HG03439 (cell line): ENCODE measurements around the gene DUSP8.

ENCODE experiments used
- ATAC-seq: cut with Tn5 transposase; IDR thresholded peaks from one replicate; pipeline ENCODE4 v1.9.1; 2021; ENCODE audit warnings: mild to moderate bottlenecking, moderate library complexity; ENCODE audit not compliant: unreplicated experiment

DUSP8 gene

DNA sequence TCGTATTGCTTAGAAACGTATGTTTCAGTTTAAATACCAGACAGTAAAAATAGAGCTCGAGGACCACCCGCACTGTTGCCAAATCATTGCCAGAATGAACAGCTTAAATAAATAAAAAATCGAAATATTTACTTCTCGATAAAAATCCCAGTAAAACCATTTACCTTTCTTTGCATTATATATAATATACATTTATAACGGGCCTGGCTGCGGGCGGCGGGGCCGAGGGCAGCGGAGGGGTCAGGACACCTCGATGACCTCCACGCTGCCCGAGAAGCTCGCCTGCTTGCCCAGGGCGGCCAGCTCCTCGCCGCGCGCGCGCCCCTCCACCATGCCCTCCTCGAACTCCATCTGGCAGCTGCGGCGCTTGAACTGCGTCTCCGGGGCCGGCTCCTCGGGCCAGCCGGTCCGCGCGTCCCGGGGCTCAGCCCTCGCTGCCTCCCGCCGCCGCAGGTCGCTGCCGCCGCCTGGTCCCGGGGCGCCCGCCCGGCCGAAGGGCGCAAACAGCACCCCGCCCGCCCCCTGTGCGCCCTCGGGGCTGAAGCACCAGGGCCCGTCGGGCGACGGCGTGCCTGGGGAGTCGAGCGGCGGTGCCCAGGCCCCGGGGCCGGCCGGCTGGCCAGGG is 15.7 kb downstream of the DUSP8 start:
- no peak for ATAC-seq

DNA sequence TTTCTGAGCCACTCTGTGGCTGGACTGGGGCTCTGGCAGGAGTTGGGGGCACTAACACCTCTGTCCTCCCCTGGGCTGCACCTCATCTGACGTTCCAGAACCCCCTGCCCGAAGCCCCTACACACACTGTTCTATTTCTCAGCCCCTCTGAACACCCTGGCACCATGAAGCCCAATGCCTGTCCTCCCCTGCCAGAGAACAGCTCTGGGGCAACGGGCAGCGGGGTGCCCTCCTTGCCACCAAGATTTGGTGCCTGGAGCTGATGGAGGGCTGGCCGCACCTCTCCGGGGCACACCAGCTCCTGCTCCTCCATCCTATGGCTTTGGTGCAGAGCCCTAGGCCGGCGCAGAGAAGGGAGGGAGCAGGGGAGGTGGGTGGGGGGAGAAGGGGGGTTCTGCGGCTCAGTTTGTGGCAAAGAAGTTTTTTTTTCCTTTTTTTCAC is 16.3 kb downstream of the DUSP8 start:
- ATAC-seq = no peak

- no peak for ATAC-seq
These were observed 16.9 kb downstream of the DUSP8 start for GRCh38 chr11:1554981-1555712.

- no peak for ATAC-seq
These were observed 18.1 kb downstream of the DUSP8 start for GRCh38 chr11:1553808-1554594.

GRCh38 chr11:1549338-1550330 is 22.4 kb downstream of the DUSP8 start:
- no peak for ATAC-seq

DNA sequence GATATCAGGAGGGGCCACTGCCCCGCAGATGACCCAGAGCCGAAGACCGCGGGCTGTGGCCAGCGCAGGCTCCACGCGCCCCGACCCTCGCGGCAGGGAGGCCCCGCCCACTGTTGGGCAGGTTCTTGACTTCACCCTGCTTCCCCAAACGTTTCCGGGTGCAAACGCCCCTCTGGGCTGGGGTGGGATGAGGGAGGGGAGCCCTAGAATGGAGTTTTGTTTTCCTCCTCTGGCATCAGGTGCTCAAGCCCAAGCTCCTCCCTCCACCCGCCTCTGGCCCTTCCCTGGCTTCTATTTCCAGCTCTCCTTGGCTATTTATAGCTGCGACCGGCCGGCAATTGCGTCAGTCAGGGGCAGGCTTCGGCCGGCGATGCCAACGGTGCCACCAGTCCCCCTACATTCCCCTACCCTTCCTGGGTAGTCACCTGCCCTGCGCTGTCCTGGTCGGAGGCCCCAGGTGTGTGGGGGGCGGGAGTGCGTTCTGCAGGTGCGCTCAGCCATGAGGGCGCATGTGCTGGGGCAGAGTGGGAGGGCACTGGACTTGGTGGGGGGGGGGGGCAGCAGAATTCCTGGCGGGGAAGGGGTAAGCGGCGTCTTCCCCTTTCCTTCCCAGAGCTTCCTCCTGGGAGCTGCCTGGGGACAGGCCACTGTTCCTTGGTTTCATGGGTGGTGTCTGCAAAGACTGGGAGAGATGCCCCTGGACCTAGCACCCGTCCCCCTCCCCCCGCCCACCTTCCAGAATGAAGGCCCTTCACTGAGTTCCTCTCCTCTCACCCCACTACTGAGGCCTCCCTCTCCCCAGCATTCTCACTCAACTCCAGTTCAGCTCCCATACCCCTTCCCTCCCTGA is 23.6 kb downstream of the DUSP8 start:
- ATAC-seq = no peak

DNA sequence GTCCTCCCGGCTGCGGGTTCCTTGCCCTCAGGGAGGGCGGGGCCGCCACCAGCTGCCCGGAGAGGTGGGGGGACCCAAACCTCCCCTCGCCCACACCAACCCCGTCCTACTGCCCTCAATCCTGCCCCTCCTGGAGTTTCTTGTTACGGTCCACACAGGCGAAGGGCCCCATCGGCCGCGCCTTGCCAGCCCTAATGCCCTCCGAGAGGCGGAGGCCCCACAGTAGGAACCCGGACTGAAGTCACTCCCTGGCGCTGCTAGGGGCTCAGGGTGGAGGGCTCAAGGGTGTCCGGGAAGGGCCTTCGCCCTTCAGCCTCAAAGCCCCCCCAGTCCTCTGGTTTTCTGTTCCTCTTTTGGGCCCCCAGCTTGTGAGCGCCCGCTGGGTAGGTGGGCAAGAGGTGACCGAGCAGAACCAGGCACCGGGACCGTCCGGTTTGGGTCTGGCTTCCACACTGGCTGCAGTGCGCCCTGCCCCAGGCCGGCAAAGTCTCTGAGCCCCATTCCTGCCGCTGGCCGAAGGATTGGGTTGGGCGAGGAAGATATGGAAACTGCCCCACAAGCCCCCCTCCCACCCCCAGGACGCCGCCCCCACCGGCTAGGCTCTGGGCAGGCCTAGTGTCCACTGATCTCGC is 24.5 kb downstream of the DUSP8 start:
- ATAC-seq = no peak

DNA sequence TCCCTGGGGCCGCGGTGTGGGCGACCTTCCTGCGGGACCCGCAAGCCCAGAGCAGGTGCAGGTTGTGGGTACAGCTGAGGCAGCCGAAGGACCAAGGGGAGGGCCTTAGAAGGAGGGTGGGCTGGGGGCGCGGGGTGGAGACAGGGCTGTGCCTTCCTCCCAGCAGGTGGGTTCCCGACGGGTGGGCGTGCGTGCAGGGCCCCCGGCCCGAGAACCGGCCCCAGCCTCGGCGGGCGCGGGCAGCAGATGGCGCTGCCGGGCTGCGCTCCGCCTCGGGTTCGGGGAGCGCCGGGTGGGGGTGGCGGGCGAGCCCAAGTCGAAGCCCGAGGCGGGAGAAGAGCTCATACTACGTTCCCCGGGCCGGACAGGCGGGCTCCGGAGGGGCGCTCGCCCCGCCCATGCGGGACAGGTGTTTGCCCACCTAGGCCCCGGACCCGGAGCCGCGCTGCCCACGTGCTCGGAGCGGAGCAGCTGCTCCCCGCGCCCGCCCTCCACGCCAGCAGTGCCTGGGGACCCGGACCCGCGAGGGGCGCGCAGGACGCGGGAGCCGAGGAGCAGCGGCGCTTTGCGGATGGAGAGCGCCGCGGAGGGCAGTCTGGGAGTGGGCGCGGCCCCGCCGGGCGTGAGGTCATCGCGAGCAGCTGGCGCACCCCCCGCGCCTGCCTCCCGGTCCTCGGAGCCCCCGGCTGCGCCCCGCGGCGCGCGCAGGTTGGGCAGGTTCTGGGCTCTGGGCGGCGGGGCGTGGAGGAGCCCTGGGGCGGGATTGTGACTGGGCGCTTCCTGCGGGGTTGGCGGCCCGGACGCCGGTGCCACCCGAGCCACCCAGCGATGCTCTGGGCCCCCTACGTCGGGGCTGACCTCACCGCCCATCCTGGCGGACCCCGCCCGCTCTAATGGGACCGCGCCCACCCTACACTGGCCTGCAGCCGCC is 25.3 kb downstream of the DUSP8 start:
- no peak for ATAC-seq

DNA sequence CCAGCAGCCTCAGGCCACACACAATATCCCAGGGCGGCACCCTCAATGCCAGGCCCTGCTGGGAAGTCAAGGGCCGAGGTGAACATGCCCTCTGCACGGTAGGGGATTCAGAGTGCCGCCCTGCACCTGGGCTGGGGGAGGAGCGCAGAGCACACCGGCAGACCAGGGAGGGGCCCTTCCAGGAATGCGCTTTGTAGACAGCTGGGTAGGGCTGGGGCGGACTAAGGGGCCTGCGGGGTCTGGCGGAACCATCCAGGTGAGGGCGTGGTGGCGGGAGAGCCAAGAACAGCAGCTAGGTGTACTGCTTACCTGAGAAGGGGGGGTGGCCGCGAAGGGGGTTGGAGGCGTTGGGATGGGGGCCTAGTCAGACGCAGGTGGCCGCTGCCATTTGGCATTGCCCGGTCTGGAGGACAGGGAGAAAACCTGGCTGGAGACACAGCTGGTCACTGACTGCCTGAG is 26.0 kb downstream of the DUSP8 start:
- ATAC-seq = no peak

DNA sequence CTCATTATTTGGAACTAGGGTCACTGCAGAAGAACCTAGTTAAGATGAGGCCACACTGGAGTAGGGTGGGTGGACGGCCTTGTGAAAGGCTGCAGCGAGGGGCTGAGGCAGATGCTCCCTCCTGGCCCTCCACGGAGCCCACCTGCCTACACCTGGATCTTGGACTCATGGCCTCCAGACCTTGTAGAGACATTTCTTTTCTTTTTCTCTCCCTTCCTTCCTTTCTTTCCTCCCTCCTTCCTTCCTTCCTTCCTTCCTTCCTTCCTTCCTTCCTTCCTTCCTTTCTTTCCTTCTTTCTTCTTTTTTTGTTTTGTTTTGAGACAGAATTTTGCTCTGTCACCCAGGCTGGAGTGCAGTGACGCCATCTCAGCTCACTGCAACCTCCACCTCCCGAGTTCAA is 26.6 kb downstream of the DUSP8 start:
- no peak for ATAC-seq

DNA sequence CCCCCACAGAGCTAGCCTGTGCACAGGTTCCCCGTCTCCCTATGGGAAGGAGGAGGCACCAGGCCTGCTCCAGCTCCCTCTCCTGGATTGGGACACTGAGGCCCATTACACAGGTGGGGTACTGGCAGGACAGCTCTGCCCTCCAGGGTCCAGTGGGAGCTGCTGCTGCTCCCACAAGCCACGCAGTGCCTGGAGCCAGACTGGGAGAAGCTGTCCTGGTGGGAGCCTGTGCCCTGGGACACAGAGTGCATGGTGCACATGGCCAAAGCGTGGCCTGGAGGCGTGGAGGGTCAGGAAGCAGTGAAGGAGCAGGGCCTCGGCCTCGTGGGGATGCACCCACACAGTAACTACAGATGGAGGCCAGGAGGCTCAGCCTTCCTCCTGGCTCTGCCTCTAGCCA is 27.5 kb downstream of the DUSP8 start:
- no peak for ATAC-seq

DNA sequence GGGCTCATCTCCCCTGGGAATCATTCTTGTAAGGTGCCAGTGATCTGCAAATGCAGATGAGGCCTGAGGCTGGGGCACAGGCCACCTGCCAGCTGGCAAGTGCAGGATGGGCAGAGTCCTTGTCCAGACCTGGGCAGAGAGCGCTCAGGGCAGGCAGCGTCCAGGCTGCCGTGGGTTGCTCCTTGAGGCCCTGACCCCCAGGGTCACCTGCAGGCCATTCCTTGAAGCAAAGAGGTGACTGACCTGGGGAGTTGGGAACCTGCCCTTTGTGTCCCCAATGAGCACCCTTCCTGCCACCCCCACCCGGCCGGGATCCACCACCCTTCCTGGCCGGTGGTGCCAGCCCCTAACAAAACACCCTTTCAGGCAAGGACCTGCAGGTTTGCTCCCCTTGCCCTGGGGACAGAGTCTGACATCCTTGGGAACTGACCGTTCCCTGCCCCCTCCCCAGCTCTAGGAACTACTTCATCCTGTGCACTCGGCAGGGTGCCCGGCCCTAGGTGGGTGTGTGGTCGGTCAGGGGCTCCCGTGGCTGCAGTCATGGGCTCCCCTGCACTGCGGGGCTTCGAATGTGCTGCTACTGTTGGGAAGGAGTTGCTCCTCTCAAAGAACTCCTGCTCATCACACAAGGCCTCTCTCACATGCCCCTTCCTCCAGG is 28.3 kb downstream of the DUSP8 start:
- no peak for ATAC-seq

GRCh38 chr11:1542267-1542666 is 29.8 kb downstream of the DUSP8 start:
- ATAC-seq = no peak

DNA sequence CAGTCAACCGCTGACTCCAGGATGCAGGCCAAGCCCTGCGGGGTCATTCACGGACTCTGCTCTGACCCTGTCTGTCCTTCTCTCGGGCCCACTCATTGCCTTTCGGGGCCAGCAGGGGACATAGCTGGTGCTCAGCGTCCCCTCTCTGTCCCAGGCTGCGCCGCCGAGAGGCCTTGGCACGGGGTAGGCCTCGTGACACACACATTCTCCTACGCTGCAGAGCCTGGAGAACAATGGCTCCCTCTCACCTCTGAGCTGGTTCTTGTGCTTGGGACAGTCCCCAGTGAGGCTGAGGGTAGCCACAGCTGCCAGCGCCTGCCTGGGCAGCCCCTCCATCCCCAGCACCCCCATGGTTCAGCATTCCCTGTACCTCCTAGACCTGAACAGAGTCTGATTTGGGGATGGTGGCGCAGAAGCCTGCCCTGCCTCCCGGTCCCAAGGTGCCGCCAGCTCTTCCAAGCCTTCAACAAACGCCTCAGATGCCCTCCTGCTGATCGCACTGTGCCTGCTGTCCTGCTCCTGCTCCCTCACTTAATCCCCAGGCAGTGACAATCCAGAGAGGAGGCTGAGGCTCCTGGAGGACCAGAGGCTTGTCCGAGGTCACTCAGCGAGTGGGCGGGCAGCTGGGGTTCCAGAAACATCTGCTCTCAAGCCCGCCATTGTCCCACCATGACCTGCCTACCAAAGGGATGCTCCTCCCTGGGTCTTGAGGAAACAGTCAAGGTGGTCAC is 30.4 kb downstream of the DUSP8 start:
- no peak for ATAC-seq

DNA sequence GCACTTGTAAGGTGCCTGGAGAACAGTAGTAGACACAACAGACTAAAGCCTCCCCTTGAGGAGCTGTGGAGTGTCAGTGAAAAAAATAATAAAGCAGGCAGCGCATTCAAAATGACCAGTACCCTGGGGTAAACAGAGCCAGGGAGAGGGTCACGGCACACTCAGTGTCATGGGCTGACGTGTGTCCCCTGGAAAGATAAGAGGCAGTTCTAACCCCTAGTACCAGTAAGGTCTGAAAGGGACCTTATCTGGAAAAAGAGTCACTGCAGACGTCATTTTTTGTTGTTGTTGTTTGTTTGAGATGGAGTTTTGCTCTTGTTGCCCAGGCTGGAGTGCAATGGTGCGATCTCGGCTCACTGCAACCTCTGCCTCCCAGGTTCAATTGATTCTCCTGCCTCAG is 32.0 kb downstream of the DUSP8 start:
- ATAC-seq = no peak

DNA sequence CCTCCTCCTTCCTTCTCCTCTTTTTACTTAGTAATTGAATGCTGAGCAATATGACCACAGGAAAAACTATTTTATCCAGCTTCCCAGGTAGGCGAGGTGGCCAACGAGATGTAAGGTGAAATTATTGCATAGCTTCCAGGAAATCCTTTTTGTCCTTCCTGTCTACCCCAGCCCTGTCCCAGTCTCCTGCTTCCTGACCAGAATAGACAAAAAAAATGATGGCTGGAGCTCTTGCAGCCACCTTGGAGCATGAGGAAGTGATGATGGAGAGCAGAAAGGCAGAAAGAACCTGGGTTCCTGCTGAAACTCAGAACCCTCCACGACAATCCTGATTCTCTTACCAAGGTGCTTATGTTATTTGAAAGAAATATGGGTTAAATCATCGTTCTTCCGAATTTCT is 33.9 kb downstream of the DUSP8 start:
- no peak for ATAC-seq
